HG03139 (cell line): ENCODE measurements around the gene KLHL22.

Source experiments
- ATAC-seq: cut with Tn5 transposase; IDR thresholded peaks from one replicate; pipeline ENCODE4 v1.9.1; 2021; ENCODE audit not compliant: unreplicated experiment

Gene KLHL22

DNA sequence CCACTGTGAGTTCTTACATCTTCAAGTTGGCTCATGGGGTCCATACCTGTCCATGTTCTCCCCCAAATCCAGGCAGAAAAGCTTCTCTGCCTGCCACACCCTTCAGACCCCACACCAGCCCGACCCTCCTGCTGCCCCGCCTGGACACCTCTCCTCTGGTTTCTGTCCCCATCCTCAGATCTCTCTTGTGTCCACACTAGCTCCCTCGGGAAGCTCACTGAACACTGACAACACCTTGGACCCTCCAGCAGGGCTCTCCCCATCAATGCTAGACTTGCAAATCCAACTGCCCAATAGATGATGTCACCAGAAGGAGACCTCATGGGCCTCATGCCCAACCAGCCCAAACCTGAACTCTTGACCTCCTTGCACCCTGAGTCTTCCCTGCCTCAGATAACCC, 60.8 kb downstream of the KLHL22 start:
- no peak for ATAC-seq

DNA sequence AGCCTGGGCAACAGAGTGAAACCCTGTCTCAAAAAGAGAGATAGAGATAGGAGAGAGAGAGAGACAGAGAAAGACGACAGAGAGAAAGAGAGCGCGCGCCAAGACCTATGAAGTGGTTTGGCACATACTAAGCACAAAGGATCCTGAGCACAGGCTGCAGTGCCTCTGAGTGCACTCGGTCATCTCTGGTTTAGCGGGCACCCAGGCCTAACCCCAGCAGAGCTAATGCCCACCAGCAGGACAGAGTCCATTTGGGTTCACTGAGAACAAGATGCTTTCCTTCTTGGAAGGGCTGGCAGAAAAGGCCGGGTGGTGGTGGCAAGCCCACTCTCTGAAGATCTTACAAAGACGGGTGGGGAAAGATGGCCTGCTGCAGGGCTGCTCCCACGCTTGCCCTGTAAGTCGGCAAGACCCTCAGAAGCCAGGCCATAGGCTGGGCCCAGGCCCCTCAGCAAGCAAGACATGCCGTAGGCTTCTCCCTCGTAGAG, 61.3 kb downstream of the KLHL22 start:
- ATAC-seq: no peak

DNA sequence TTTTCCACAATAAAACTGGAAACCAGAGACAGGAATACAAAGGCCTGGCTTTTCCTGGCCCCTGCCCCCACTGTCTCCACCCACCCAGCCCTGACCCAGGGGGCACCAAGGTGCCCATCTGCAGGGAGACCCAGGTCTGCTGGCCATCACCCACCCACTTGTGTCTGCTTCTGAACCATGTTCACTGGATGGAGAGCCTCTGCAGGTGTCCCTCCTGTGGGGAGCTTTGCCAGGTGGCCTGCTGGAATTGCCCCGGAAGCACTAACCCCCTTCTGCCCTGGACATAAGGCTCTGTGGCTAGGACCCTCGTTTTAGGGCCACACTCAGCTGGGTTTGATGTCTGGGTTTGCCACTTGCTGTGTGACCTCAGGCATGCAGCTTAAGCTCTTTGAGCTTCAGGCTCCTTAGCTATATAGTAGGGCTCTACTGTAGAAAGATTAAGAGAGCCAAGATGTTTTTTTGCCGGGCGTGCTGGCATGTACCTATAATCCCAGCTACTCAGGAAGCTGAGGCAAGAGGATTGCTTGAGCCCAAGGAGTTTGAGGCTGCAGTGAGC, 61.8 kb downstream of the KLHL22 start:
- no peak for ATAC-seq

DNA sequence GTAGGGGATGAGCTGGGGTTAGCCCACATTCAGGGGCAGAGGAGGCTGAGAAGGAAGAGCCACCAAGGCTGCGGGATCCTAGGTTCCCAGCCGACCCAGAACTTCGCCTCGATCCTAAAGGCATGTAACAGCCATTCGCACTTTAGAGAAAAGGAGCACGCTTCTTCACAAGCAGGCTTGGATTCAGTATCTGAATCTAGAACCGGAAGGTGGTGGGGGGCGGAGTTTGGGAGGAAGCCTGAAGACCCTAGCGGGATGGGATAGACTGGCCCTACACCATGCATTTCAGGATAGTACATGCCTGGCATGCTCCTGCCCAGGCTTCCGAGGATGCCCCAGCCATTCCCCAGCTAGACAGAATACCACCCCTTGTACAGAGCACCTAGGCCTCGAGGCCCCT, 62.4 kb downstream of the KLHL22 start:
- no peak for ATAC-seq

DNA sequence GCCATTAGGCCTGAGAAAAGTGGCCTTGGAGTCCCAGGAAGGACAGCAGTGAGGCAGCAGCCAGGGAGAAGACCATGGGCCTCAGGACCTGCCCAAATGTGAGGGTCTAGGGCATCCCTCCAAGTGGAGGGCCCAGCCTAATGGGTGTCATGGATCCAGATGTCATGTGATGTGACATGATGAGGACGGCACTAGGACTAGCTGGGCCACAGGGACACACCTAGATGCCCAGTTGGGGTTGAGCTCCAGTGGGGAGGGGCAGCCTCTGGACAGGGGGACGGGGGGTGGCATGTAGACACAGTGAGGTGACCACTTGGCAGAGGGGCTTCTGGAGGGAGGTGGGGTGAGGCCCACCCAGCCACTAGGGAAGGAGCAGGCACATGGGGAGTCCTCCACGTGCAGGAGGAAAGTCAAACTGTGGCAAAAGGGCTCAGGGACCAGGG, 63.3 kb downstream of the KLHL22 start:
- ATAC-seq: no peak

DNA sequence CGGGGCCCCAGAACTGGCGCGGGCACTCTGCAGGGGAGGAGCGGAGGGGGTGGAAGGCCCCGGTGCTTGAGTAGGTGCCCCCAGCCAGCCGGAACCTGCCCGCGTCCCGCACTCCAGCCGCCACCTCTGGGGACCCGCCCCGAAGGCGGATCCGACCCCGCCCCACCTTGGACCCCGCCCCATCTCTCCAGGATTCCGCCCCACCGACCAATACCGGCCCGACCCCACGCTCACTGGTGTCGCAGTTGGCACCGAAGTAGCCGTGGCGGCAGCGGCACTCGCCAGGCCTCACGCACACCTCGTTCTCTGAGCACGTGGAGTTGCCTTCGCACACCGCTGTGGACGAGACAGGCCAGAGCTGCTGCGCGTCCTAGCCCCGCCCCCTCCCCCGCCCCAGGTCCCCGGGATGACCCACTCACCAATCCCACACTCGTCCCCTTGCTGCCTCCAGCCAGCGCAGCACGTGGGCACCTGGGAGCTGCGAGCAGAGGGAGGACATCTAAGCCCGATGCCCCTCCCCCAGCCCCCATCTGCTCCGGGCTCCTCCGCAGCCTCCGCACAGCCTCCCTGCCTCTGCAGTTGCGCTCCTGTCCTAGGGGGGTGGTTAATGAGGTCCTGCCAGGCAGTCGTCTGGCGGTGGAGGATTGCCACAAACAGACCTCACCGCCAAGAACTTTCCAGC, 63.9 kb downstream of the KLHL22 start:
- ATAC-seq: no peak

DNA sequence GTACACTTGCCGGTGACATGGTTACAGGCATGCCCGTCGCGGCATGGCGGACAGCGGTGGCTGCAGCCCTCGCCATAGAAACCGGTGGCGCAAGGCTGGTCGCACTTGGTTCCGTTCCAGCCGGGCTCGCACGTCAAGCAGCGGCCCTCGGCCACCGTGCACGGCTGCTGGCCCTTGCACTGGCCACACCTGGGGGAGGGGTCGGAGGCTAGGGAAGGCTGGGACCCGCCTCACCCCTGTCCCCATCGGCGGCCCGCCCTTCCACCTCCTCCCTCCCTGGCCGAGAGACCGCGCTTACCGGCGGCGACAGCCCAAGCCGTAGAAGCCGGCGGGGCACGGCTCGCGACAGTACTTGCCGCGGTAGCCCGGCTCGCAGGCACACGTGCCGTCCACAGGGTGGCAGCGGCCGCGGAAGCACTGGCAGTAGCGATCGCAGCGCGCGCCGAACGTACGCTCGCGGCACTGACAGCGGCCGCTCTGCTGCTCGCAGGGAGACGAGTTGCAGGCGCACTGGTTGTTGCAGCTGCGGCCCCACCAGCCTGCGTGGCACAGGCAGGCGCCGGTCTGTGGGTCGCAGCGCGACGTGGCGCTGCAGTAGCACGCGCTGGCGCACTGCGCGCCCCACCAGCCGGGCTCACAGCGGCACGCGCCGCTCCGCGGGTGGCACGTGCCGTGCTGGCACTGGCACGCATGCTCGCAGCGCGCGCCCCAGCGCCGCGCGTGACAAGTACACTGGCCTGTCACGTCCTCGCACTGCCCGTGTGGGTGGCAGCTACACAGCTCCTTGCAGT, 64.7 kb downstream of the KLHL22 start:
- no peak for ATAC-seq

DNA sequence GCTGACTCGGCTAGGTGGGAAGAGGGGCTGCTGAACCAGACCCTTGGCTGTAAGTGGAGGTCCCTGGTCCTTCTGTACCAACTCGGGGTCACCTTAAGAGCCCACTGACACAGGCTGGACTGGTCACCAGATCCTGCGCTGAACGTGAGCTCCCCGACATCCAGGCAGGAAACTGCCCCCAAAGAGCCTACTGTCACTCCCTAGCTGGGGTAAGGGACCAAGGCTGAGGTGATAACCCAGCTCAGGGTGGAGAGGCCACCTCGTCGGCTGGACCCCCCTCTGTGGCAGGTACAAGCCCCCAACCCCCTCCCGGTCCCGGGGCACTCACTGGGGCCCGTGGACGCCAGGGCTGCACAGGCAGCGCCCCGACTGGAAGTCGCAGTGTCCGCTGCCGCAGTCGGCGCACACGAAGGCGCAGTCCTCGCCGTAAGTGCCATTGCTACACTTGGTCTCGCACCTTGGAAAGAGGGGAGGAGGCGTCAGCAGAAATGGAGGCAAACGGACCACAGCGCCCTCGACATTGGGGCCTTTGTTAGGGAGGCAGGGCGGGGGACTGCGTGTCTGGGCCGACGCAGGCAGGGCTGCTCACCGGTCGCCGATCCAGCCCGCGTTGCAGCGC, 65.4 kb downstream of the KLHL22 start:
- no peak for ATAC-seq

DNA sequence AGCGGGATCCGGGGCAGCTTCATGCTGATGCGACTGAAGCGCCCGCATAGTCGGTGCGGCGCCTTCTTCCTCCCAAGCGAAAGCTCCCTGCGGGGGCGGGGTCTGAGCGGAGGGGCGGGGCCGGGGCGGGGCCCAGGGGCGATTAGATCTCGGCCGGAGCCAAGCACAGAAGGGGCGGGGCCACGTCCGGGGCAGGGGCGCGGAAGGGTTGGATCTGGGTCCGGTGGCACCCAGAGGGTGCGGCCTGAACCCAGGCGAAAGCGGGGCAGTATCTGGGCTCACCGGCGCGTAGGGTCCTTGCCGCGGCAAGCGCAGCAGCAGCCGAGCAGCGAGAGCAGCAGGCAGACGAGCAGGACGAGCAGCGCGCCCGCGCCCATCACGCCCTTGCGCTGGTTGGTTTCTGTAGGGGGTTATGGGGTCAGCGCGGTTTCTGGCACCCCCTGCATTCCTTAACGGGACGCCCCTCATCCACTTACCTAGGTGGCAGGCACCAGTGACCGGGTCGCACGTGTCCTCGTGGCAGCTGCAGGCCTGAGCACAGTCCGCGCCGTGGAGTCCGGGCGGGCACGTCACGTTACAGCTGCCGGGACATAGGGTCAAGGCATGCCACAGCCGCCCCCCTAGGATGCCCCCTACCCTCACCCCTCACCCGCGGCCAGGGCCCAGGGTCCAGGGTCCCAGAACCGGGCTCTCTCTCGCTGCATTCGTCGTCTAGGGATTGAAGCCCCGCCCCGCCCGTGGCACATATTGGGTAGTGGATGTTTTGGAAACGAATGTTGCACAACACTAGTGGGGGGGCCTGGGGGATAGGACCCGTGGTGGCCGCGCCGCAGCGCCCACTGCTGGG, 66.1 kb downstream of the KLHL22 start:
- no peak for ATAC-seq

DNA sequence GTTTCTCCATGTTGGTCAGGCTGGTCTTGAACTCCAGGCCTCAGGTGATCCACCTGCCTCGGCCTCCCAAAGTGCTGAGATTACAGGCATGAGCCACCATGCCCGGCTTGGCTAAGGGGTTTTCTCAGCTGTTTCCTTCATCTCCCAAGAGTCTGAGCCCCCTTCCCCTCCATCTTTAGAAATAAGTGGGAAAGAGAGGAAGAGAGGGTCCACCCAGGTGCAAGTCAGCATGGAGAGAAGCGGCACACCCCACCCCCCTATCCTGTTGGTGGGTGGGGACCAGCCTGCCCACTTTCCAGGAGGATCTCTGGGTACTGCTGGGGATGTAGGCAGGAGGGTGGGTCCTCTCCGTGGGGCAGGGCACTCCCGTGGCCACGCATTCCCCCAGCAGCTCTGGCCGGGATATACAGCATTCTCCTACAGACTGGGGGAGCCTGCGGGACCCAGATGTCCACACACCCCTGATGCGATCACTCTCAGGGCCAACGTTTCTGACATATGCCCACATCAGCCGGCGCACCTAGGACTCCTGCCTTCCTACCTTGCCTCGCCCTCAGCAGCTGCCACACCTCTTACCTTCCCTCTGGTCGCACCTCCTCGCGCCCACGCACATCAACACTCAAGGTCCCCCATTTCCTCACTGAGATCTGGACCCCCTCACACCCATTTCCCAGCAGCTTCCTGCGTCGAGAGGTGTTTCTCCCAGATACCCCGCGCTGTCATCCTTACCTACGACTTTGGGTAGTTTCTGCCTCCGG, 66.9 kb downstream of the KLHL22 start:
- no peak for ATAC-seq

DNA sequence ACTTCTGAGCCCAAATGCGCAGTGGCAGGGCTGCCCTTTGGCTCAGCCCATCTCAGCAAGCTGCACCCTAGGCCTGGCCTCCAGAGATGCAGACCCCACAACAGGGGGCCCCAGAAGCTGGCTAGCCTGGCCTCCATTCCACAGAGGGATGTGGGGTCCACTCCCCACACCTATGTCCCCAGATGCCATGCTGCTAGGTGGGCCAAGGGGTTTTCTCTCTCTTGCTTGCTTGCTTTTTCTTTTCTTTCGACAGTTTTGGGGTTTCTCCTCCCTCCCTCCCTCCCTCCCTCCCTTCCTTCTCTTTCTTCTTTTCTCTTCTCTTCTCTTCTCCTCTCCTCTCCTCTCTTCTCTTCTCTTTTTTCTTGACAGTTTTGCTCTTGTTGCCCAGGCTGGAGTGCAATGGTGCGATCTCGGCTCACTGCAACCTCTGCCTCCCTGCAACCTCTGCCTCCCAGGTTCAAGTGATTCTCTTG, 67.6 kb downstream of the KLHL22 start:
- ATAC-seq: no peak

DNA sequence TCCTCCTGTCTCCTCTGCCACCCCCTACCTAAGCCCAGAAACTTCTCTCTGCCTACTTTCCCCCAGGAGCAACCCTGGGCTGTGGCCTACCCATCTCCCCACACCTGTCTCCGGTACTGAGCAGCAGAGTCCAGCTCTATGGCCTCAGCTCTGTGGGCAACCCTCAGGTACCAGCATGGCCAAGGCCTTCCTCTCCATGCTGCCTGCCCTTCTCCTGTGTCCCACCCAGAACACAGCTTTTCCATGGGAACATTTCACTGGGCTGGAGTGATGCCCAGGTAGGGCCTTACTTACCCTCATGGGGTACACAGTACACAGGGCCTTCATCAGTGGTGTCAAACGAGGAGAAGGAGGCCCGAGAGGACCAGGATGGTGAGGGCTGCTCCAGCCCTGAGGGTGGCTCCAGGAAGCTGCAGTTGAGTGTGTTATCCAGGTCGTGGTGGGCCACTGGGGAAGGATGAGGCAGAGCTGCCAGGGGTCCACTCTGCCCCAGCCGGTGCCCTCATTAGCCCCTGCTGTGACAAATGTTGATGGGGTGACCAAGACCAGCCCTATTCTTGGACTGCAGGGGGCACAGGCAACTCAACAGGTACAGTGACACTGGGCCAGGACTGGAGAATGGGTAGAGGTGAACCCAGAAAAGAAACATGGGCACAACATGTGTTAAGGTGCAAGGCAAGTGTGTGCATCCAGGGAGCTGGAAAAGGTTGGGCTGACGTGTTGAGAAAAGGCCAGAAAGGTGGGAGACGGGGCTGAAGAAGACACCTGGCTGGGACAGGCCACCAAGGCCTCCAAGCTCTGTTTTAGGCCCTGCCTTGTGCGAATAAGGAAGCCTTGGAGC, 68.3 kb downstream of the KLHL22 start:
- no peak for ATAC-seq

DNA sequence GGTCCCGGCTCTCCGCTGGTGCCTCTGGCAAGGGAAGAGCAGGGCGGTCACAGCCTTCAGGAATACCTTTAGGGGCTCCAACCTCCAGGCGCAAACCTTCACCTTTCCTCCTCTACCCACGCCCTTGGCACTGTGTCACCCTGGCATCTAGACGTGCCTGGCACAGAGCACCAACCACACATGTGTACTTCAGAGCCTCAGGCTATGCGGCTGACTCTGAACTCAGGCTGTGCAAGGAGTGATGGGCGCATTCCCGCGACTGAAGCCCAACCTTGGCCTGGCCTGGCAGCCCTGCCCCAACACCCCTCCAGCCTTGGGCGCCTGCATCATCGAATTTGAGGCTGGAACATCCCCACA, 69.4 kb downstream of the KLHL22 start:
- no peak for ATAC-seq

DNA sequence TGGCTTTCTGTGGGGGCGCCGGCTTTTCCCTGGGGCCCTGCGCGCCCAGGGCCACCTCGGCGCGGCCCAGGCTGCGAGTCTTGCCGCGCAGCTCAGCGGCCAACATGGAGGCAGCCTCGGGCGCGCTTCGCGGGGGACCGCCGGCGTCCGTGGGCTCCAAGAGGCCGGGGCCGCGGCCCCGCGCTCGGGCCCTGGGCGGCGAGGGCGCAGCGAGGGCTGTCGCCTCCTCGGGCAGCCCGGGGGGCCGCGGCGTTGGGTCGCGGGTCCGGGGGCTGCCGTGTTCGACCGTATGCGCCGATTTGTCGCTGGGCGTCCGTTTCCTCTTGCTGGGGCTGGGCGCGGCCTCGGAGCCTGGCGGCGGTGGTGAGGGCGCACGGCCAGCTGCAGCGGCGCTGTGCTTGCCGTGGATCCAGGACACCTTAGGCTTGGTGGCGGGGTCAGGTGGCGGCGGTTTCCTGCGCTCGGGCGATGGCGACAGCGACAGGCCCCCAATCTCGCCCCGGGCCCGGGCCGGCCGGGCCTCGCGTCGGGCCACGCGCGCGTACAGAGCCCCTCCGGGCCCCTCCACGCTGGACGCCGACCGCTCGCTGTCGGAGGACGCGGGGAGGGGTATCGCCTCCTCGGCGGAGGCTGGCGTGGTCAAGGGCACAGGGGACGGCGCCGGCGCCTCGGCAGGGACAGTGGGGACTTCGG, 69.9 kb downstream of the KLHL22 start:
- ATAC-seq: no peak

DNA sequence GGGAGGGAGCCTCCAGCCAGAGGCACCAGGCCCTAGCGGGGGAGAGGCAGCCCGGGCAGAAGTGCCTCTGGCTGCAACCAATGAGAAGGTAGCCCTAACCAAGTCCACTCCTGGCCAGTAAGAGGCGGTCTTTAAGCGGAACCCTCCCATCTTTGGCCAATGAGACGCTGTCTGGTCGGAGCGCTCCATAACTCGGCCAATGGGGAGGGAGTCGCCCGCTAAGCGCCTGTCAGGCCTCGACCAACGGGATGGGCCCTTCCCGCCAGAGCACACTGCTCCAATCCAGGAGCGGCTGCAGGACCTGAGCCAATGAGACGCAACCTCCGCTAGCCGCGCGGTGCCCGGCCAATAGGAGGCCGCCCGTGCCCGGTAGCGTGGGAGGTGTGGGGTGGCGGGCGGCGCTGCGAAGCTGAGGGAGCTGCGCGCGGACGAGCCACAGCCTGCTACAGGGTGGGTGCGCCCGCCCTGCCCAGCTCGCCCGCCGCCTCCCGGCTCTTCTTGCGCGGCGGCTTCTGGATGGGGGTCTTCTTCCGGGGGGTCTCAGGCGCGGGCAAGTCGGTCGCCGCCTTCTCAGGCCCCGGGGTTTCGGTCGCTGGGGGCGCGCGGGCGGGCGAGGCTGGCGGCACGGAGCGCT, 70.5 kb downstream of the KLHL22 start:
- ATAC-seq: no peak

DNA sequence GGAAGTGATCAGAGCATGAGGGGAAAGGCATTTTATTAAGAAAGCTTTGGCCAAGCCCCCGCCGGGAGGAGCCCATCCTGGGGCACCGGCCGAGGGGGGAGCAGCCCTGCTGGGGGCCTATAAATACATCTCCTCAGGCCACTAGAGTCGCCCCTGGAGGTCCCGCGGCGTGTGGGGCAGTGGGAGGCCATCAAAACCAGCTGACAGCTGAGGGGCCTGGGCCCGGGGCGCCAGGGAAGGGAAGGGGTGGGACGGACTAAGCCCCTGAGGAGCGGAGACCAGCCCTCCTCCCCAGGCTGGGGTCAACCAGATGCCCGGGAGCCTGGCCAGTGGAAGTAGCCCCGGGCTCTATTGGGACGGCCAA, 71.0 kb downstream of the KLHL22 start:
- ATAC-seq: no peak

DNA sequence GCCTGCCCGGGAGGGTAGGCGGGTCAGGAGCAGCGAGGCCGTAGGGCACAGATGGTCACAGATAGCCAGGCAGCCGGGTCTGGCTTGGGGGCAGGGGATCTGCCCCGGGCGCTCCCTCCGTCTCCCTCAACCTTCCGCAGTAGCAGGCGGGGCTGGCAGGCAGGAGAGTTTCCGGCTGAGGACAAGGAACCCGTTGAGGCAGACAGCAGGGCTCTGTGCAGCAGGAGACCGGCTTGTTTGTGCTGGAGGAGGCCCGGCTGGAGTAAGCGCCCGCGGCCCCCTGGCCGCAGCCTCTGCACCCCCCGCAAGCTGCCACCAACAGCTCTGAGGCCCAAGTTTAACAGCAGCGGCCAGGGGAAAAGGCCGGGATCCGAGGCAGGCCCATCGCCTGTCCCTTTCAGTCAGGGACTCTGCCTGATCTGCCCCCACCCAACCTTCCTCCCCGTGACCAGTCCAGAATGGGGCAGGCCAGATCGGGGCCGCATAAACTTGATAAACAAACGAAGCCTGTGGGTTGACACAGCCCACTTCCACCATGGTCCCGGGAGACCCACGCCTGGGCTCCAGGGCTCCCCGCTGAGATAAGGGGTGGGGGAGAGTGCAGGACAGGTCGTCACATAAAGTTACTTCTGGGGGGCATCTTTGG, 71.6 kb downstream of the KLHL22 start:
- no peak for ATAC-seq
